ENCODE data around the gene ATG7.

The ATG7 gene

DNA sequence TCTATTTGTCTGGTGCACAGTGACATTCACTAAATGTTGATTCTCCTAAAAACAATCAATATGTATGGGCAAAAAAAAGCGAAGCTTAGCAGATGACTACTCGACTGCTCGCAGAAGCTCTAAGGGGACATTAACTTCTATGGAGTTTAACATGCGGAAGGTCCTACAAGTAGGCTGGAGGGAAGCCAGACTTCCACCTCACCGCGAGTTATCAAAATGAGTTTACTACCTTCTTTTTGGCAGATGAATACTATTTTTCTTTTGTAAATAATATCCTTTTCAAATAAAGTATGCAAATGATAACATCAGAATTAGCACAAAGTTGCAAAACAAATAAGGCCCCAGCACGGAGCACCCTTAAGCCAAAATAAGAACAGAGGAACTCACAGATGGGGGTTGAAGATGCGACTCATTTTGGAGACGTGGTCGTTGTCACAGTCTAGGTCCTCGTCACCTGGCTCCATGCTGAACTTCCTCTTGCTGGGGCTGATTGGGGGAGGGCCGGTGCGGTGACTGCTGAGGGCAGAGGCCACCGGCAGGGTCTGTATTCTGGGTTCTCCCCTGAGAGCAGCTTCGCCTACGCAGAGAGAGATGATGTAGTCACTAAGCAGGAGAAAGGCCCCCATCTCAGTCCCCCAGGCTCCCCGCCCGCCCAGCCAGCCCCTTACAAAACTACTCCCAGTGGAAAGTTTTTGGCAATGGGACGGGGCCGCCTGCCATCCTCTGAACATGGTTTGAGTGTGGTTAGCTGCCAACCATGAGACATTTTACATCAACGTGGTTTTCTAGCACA is 329.4 kb downstream of the ATG7 start:
- H3K9ac ChIP-seq (ENCODE audit: low read depth, low read length, poor library complexity) = no peak overlapping the region
- peak overlapping the region; percentile 17 for H3K4ac ChIP-seq (ENCODE audit: low read length)
- WGBS, 2 donors (ENCODE audit: extremely low coverage in 2 of 2, insufficient read length in 2 of 2, insufficient replicate concordance in 1 of 2) = no CpG with 5 or more reads among the region's 21 CpGs
- H3K79me1 ChIP-seq (ENCODE audit: low read depth, low read length) = peaks cover 7% of the 10 kb centered on the region
- no peak overlapping the region for H2BK12ac ChIP-seq (ENCODE audit: low read length)
- peaks cover 0 to 19% of the 10 kb centered on the region in 2 donors for H3K9me3 ChIP-seq (replicated peaks in 1 of 2; ENCODE audit: control insufficient read depth in 2 of 2, insufficient read depth in 1 of 2, low read depth in 1 of 2, low read length in 2 of 2)
- H2BK5ac ChIP-seq (ENCODE audit: low read length) = no peak overlapping the region
- H3K36me3 ChIP-seq (replicated peaks in 1 of 2; ENCODE audit: control insufficient read depth in 2 of 2, insufficient read depth in 2 of 2, low read length in 2 of 2) = peaks cover 6 to 80% of the 10 kb centered on the region in 2 donors
- no peak overlapping the region for H4K8ac ChIP-seq (ENCODE audit: low read depth, low read length)
- DNase-seq (ENCODE audit: low spot score) = no peak
- no peak overlapping the region for H3K4me2 ChIP-seq (ENCODE audit: insufficient read depth, low read length, poor library complexity, severe bottlenecking)
- H2BK15ac ChIP-seq (ENCODE audit: low read length) = no peak overlapping the region
- no peak overlapping the region for H4K91ac ChIP-seq (ENCODE audit: low read depth, low read length, poor library complexity)
- peak overlapping the region; percentile 90 for H3K27ac ChIP-seq (replicated peaks; ENCODE audit: low read length)
- no peak overlapping the region for H2AFZ ChIP-seq (ENCODE audit: low read length)
- no peaks in the 10 kb centered on the region for H3K27me3 ChIP-seq (ENCODE audit: control insufficient read depth in 3 of 3, insufficient read depth in 3 of 3, low read depth in 1 of 3, low read length in 3 of 3)
- no peak overlapping the region for H3K4me3 ChIP-seq (ENCODE audit: low read length in 2 of 2)
- no peak overlapping the region for H3K14ac ChIP-seq (ENCODE audit: low read length)
- H3K4me1 ChIP-seq (ENCODE audit: control insufficient read depth in 2 of 2, insufficient read depth in 1 of 2, low read depth in 1 of 2, low read length in 2 of 2) = peaks cover 19 to 26% of the 10 kb centered on the region in 2 donors
- no peak overlapping the region for H3K18ac ChIP-seq (ENCODE audit: low read length)
- no peak overlapping the region for H3K23ac ChIP-seq (ENCODE audit: low read depth, low read length, poor library complexity)
- no peak overlapping the region for H2BK120ac ChIP-seq (ENCODE audit: low read depth, low read length)
- H2AK5ac ChIP-seq (ENCODE audit: low read depth, low read length) = peak overlapping the region; percentile 29

DNA sequence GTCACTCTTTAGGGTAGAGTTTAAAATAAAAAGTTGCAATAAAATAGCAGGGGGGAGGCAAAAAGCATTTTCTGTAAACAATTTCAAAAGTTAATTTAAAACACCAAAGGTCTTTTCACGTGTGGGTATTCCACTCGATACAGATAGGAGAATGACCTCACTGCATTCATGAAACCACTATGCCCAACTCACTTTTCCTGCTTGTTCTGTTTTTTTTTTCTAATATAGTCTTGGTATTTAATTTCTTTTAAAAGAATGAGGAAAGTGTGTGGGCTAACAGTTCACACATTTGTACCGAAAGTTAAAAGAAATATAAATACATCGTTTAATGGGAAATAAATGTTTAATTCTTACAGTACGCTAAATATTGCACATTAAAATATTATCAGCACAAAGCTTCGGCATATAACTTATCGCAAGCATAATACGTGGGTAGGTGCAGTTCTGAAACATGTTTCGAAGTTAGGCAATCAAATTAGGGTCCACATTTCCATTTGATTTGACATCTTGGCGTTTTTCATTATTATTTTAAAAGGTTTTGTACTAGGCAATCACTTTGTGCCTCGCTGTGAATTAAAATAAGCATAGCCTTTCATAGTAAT is 330.1 kb downstream of the ATG7 start:
- no peak overlapping the region for H4K91ac ChIP-seq (ENCODE audit: low read depth, low read length, poor library complexity)
- no peak overlapping the region for H3K27ac ChIP-seq (replicated peaks; ENCODE audit: low read length)
- no peak overlapping the region for H3K18ac ChIP-seq (ENCODE audit: low read length)
- peaks cover 19 to 26% of the 10 kb centered on the region in 2 donors for H3K4me1 ChIP-seq (ENCODE audit: control insufficient read depth in 2 of 2, insufficient read depth in 1 of 2, low read depth in 1 of 2, low read length in 2 of 2)
- no peak overlapping the region for H3K14ac ChIP-seq (ENCODE audit: low read length)
- no peak for DNase-seq (ENCODE audit: low spot score)
- H2AK5ac ChIP-seq (ENCODE audit: low read depth, low read length) = no peak overlapping the region
- H3K27me3 ChIP-seq (ENCODE audit: control insufficient read depth in 3 of 3, insufficient read depth in 3 of 3, low read depth in 1 of 3, low read length in 3 of 3) = no peaks in the 10 kb centered on the region
- H2AFZ ChIP-seq (ENCODE audit: low read length) = no peak overlapping the region
- no peak overlapping the region for H3K4ac ChIP-seq (ENCODE audit: low read length)
- H2BK120ac ChIP-seq (ENCODE audit: low read depth, low read length) = no peak overlapping the region
- no peak overlapping the region for H2BK12ac ChIP-seq (ENCODE audit: low read length)
- H3K9me3 ChIP-seq (replicated peaks in 1 of 2; ENCODE audit: control insufficient read depth in 2 of 2, insufficient read depth in 1 of 2, low read depth in 1 of 2, low read length in 2 of 2) = peaks cover 0 to 19% of the 10 kb centered on the region in 2 donors
- H2BK5ac ChIP-seq (ENCODE audit: low read length) = no peak overlapping the region
- no peak overlapping the region for H3K4me2 ChIP-seq (ENCODE audit: insufficient read depth, low read length, poor library complexity, severe bottlenecking)
- H3K36me3 ChIP-seq (replicated peaks in 1 of 2; ENCODE audit: control insufficient read depth in 2 of 2, insufficient read depth in 2 of 2, low read length in 2 of 2) = peaks cover 6 to 79% of the 10 kb centered on the region in 2 donors
- no peak overlapping the region for H3K23ac ChIP-seq (ENCODE audit: low read depth, low read length, poor library complexity)
- H3K9ac ChIP-seq (ENCODE audit: low read depth, low read length, poor library complexity) = no peak overlapping the region
- H4K8ac ChIP-seq (ENCODE audit: low read depth, low read length) = no peak overlapping the region
- H3K4me3 ChIP-seq (ENCODE audit: low read length in 2 of 2) = no peak overlapping the region
- H2BK15ac ChIP-seq (ENCODE audit: low read length) = no peak overlapping the region
- peaks cover 7% of the 10 kb centered on the region for H3K79me1 ChIP-seq (ENCODE audit: low read depth, low read length)
- WGBS, 2 donors (ENCODE audit: extremely low coverage in 2 of 2, insufficient read length in 2 of 2, insufficient replicate concordance in 1 of 2) = no CpG with 5 or more reads among the region's 11 CpGs

- no peak overlapping the region for H3K27ac ChIP-seq (replicated peaks; ENCODE audit: low read length)
- H3K9ac ChIP-seq (ENCODE audit: low read depth, low read length, poor library complexity) = no peak overlapping the region
- WGBS, 2 donors (ENCODE audit: extremely low coverage in 2 of 2, insufficient read length in 2 of 2, insufficient replicate concordance in 1 of 2) = no CpG with 5 or more reads among the region's 5 CpGs
- no peak overlapping the region for H3K14ac ChIP-seq (ENCODE audit: low read length)
- H3K18ac ChIP-seq (ENCODE audit: low read length) = no peak overlapping the region
- no peak overlapping the region for H4K8ac ChIP-seq (ENCODE audit: low read depth, low read length)
- no peak overlapping the region for H2BK5ac ChIP-seq (ENCODE audit: low read length)
- H2BK12ac ChIP-seq (ENCODE audit: low read length) = no peak overlapping the region
- no peak for DNase-seq (ENCODE audit: low spot score)
- no peak overlapping the region for H3K4ac ChIP-seq (ENCODE audit: low read length)
- H3K9me3 ChIP-seq (replicated peaks in 1 of 2; ENCODE audit: control insufficient read depth in 2 of 2, insufficient read depth in 1 of 2, low read depth in 1 of 2, low read length in 2 of 2) = peaks cover 0 to 13% of the 10 kb centered on the region in 2 donors
- H3K36me3 ChIP-seq (replicated peaks in 1 of 2; ENCODE audit: control insufficient read depth in 2 of 2, insufficient read depth in 2 of 2, low read length in 2 of 2) = peaks cover 3 to 72% of the 10 kb centered on the region in 2 donors
- H2BK15ac ChIP-seq (ENCODE audit: low read length) = no peak overlapping the region
- H3K4me1 ChIP-seq (ENCODE audit: control insufficient read depth in 2 of 2, insufficient read depth in 1 of 2, low read depth in 1 of 2, low read length in 2 of 2) = peaks cover 21 to 28% of the 10 kb centered on the region in 2 donors
- peaks cover 7% of the 10 kb centered on the region for H3K79me1 ChIP-seq (ENCODE audit: low read depth, low read length)
- no peak overlapping the region for H4K91ac ChIP-seq (ENCODE audit: low read depth, low read length, poor library complexity)
- no peaks in the 10 kb centered on the region for H3K27me3 ChIP-seq (ENCODE audit: control insufficient read depth in 3 of 3, insufficient read depth in 3 of 3, low read depth in 1 of 3, low read length in 3 of 3)
- H2BK120ac ChIP-seq (ENCODE audit: low read depth, low read length) = no peak overlapping the region
- H3K4me3 ChIP-seq (ENCODE audit: low read length in 2 of 2) = no peak overlapping the region
- H2AK5ac ChIP-seq (ENCODE audit: low read depth, low read length) = no peak overlapping the region
- H3K4me2 ChIP-seq (ENCODE audit: insufficient read depth, low read length, poor library complexity, severe bottlenecking) = no peak overlapping the region
- no peak overlapping the region for H3K23ac ChIP-seq (ENCODE audit: low read depth, low read length, poor library complexity)
- H2AFZ ChIP-seq (ENCODE audit: low read length) = no peak overlapping the region
Observed at GRCh38 chr3:11602886-11603527, 330.8 kb downstream of the ATG7 start.

- Histone ChIP-seq H3K79me1 (ENCODE audit: low read depth, low read length) (peaks cover 7% of the 10 kb centered on the region), H3K4ac (ENCODE audit: low read length) (no peak overlapping the region), H4K91ac (ENCODE audit: low read depth, low read length, poor library complexity) (no peak overlapping the region), H2BK5ac (ENCODE audit: low read length) (no peak overlapping the region), H2AK5ac (ENCODE audit: low read depth, low read length) (peak overlapping the region; percentile 81), H2BK12ac (ENCODE audit: low read length) (no peak overlapping the region), H3K14ac (ENCODE audit: low read length) (no peak overlapping the region), H3K4me1 (ENCODE audit: control insufficient read depth in 2 of 2, insufficient read depth in 1 of 2, low read depth in 1 of 2, low read length in 2 of 2) (peaks cover 21 to 28% of the 10 kb centered on the region in 2 donors), H3K36me3 (replicated peaks in 1 of 2; ENCODE audit: control insufficient read depth in 2 of 2, insufficient read depth in 2 of 2, low read length in 2 of 2) (peaks cover 3 to 67% of the 10 kb centered on the region in 2 donors), H3K9ac (ENCODE audit: low read depth, low read length, poor library complexity) (no peak overlapping the region), H3K23ac (ENCODE audit: low read depth, low read length, poor library complexity) (no peak overlapping the region), H2BK120ac (ENCODE audit: low read depth, low read length) (no peak overlapping the region), H3K18ac (ENCODE audit: low read length) (peak overlapping the region; percentile 76), H3K27ac (replicated peaks; ENCODE audit: low read length) (no peak overlapping the region), H4K8ac (ENCODE audit: low read depth, low read length) (no peak overlapping the region), H3K4me3 (ENCODE audit: low read length in 2 of 2) (no peak overlapping the region), H3K27me3 (ENCODE audit: control insufficient read depth in 3 of 3, insufficient read depth in 3 of 3, low read depth in 1 of 3, low read length in 3 of 3) (no peaks in the 10 kb centered on the region), H2BK15ac (ENCODE audit: low read length) (no peak overlapping the region), H2AFZ (ENCODE audit: low read length) (no peak overlapping the region), H3K4me2 (ENCODE audit: insufficient read depth, low read length, poor library complexity, severe bottlenecking) (no peak overlapping the region), H3K9me3 (replicated peaks in 1 of 2; ENCODE audit: control insufficient read depth in 2 of 2, insufficient read depth in 1 of 2, low read depth in 1 of 2, low read length in 2 of 2) (peaks cover 0 to 9% of the 10 kb centered on the region in 2 donors)
- no peak for DNase-seq (ENCODE audit: low spot score)
- WGBS, 2 donors (ENCODE audit: extremely low coverage in 2 of 2, insufficient read length in 2 of 2, insufficient replicate concordance in 1 of 2) = no CpG with 5 or more reads among the region's 9 CpGs
Observed at GRCh38 chr3:11603628-11604027, 331.4 kb downstream of the ATG7 start.
